HS-5 (cell line): Measurements from ENCODE around the gene CPXM1.
"Not testable (repeated sequence)": the region's sequence is repeated elsewhere in the genome, so short reads cannot be mapped to it uniquely, and the experiment has no call there.

Experiments used
- DNase-seq: peaks from one replicate; pipeline ENCODE4 v3.0.0-alpha.2; 2012; ENCODE audit warnings: low read depth

Gene CPXM1

DNA sequence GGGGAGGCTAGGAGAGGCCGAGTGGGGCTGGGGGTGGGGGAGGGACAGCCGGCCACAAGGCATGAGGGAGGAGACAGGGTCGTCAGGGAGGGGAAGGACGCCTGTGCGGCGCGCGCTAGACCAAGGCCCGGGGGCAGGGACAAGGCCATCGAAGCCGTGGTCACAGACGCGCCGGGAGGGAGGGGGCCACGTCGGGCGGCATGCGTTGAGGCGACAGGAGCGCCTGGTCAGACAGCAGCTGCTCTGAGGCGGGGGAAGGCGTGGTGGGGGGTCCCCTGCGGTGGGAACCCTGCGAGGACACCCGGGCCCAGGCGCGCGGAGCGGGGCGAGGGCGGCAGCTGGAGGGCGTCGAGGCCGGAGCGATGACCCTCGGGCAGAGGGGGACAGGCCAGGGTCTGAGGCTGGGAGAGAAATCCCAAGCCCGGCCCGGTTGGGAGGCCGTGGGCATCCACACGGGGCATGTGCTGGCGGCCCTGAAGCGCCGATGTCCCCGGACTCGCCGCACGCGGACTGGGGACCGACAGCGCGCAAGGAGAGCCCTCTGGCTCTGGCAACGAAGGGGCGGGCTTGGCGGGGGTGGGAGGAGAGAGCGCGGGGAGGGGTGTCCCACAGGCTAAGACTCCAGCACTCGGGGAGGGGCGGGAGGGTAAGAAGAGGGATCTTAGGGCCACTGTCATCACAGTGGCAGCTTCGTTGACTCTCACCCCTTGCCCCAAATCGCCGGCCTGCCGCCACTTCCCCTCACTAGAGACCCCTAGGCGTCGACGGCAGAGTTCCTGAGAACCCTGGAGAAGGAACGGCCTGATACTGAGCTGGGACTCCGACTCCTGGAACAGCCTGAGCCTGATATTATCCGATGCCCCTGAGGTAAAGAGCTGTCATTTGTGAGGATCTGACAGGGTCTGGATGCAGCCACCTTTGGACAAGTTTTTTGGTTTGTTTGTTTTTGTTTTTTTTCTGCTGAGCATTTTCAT, 20.8 kb upstream of the CPXM1 start:
- no peak for DNase-seq

- no peak for DNase-seq
These were observed 19.9 kb upstream of the CPXM1 start for GRCh38 chr20:2820084-2820895.

GRCh38 chr20:2817891-2818595, 17.6 kb upstream of the CPXM1 start:
- DNase-seq = no peak

- no peak for DNase-seq
These were observed 16.9 kb upstream of the CPXM1 start for GRCh38 chr20:2817341-2817726.

DNA sequence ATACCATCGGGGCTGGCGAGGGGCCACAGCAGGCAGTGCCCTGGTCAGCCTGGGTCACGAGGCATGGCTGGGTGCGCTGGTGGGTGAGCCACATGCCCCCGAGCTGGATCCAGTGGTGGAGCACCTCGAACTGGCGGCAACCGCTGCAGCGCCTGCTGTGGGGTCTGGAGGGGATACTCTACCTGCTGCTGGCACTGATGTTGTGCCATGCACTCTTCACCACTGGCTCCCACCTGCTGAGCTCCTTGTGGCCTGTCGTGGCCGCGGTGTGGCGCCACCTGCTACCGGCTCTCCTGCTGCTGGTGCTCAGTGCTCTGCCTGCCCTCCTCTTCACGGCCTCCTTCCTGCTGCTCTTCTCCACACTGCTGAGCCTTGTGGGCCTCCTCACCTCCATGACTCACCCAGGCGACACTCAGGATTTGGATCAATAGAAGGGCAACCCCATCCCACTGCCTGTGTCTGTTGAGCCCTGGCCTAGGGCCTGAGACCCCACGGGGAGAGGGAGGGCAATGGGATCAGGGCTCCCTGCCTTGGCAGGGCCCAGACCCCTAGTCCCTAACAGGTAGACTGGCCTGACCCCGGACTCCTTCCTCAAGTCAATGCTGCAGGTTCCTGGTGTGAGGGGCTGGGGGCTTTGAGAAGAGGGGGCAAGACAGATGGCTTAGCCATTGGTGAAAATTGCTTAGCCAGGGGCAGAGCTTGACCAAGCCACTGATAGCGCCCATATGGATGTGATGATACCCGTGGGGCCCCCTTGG, 16.3 kb upstream of the CPXM1 start:
- no peak for DNase-seq

GRCh38 chr20:2816030-2816582, 15.7 kb upstream of the CPXM1 start, which contains the start of gene TMEM239:
TSS of gene TMEM239 (plus strand) at chr20:2816364. CDS start at chr20:2816555, 191 bp downstream.
- no peak for DNase-seq

DNA sequence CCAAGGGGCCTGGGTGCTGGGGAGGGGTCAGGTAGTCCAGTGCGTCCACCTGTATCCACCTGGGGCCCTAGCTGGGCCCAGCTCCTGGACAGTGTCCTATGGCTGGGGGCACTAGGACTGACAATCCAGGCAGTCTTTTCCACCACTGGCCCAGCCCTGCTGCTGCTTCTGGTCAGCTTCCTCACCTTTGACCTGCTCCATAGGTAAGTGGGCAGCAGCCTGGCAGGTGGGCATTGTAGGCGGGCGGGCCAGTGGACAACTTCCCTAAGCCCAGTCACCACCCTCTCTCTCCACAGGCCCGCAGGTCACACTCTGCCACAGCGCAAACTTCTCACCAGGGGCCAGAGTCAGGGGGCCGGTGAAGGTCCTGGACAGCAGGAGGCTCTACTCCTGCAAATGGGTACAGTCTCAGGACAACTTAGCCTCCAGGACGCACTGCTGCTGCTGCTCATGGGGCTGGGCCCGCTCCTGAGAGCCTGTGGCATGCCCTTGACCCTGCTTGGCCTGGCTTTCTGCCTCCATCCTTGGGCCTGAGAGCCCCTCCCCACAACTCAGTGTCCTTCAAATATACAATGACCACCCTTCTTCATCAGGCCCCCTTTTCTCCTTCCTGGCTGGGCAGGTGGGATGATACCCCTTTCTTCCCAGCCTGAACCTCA, 14.9 kb upstream of the CPXM1 start:
- DNase-seq = no peak

DNA sequence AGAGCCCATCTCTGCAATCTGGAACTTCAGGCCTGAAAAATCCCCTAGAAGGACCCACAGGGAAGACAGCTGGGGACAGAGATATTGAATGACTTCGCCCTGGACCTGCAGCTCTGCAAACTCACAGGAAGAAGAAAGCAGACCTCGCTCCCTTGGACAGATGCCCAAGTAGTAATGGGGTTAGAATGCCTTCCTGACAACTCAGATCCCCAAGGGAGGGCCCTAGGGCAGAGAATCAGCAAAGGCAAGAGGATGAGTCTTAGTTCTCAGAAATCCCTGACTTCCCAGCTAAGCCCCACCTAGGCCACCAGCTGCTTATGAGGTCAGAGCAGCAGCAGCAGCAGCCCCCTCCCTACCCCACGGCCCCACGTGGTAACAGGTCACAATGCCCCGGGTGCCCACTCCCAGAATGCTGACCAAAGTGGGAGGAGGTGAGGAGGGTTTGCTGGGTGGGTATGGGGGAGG, 14.2 kb upstream of the CPXM1 start, which contains the start of gene C20orf141:
TSS of gene C20orf141 (plus strand) at position 401 of the 465 bp plus-strand sequence. CDS start 198 bp downstream, outside the sequence.
- peak; percentile 99 for DNase-seq

- no peak for DNase-seq
These were observed 13.6 kb upstream of the CPXM1 start for GRCh38 chr20:2814076-2814475.

- DNase-seq = no peak
These were observed 11.8 kb upstream of the CPXM1 start for GRCh38 chr20:2812189-2812588.

DNA sequence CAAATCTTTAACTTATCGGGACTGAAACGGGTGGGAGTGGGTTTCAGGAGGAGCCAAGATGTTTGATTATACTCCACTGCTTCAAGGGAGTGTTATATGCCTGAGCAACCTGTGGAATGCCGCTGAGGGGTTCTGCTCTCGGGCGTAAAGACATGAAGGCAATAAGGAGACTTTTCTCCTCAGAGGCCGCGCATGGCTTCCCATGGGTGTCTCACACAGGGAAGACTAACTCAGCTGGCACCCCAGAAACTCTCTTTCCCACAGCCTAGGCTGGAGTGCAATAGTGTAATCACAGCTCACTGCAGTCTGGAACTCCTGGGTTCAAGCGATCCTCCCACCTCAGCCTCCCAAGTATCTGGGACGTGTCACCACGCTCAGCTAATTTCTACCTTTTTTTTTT, 9.3 kb upstream of the CPXM1 start:
- no peak for DNase-seq

- DNase-seq = not testable (repeated sequence)
These were observed 7.5 kb upstream of the CPXM1 start for GRCh38 chr20:2807929-2808328.

- no peak for DNase-seq
These were observed 6.6 kb upstream of the CPXM1 start for GRCh38 chr20:2807019-2807418.

GRCh38 chr20:2806351-2806701, 5.9 kb upstream of the CPXM1 start:
- DNase-seq = no peak

DNA sequence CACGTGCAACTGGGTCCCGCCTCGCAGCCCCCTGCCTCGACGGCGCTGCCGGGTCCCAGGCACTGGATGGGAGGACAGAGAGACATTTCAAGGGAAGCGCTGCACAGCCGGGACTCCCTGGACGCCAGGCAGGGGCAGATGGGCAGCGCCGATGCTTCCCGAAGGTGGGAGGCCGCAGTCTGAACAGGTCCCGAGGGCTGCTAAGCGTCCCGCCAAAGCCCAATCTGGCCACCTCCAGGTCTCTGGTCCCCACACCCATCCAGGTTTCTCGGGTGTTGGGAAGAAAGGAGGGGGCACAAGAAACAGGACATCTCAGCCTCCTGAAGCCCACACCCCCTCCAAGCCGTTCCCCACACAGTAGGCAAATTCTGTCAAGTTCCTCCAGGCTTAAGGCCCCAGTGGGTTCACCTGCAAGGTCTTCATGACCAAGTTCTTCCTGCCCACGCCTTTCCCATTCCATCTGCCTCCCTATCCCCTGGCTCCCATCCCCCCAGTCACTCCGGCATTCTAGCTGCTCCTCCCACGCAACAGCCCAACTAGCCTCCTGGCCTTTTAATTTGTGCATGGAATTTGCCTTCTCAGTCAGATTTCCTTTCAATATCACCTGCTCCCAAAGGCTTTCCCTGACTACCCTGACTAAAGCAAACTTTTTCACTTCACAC, 5.4 kb upstream of the CPXM1 start:
- no peak for DNase-seq

DNA sequence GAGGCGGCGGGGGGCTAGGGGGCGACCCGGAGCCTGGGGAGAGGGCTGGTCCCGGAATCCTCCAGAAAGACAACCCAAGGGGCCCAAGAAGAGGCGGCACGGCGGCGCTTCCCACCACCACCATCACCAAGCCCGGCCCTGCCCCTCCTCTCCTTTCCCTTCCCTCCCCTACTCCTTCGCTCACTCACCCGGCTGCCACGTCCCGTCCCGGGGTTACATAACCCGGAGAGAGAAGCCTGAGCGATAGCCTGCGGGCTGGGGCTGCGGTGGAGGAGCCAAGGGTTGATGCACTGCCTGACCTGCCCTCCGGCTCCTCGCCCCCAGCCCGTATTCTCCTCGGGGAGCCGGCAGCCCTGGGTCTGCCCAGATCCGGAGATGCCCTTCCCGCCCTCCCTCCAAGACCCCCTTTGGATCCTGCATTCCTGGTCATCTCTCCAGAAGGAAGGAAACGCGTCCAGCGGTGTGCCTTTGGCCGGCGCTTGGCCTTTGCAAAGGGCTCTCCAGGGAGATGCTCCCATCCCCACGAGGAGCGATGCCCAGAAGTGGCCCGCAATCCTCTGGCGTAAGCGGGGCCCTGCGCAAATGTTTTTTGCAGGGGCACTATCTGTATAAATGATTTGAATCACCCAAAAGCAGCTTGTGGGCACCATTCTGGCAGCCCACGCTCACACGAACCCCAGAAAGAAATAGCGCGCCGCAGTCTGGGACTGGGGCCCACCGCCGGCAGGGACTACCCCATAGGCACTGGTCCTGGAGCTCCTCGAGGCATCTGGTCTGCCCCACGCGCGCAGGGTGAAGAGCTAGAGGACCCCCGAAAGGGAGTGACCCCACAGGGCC, 4.6 kb upstream of the CPXM1 start:
- no peak for DNase-seq

GRCh38 chr20:2804041-2804828, 3.8 kb upstream of the CPXM1 start:
- no peak for DNase-seq

DNA sequence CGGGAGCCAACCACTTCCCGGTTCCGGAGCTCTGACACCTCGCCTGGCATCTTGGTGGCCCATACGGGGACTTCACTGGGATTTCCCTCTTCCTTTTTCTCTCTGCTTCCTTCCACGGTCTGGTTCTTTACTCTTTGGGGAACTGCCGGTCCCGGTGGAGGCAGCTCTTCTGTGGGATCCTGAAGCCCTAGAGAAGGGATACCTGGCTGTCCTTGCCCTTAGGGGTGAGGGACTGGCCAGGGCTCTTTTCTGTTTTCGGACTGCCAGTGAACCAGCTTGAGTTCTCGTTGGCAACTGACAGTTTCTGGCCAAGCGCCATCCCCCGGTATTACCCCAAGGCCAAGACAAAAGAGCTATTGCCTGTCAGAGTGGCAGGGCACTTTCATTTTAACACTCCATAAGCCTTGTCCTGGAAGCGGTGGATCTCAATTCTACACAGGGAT, 880 bp upstream of the CPXM1 start:
- no peak for DNase-seq
